ENCODE data around the gene LENEP. TPM values are rescaled to one million over a fixed set of nuclear protein-coding genes. Genes with fewer than 3 reads are reported as not detected.

The LENEP gene
- total RNA-seq, 2 donors from 2014 or later = 0.77 to 0.97 TPM

- Mint-ChIP-seq H3K36me3 (ENCODE audit: low read depth) (peaks cover 17% of the 10 kb centered on the region), H3K9me3 (no peaks in the 10 kb centered on the region), H3K4me3 (no peak overlapping the region), H3K27ac (no peak overlapping the region), H3K27me3 (no peaks in the 10 kb centered on the region), H3K4me1 (peaks cover 14% of the 10 kb centered on the region)
- ATAC-seq (replicated peaks) = no peak
Measured at GRCh38 chr1:155023627-155024026, 30.2 kb downstream of the LENEP start.

- H3K4me1 Mint-ChIP-seq = peaks cover 11% of the 10 kb centered on the region
- no peaks in the 10 kb centered on the region for H3K9me3 Mint-ChIP-seq
- peaks cover 10% of the 10 kb centered on the region for H3K36me3 Mint-ChIP-seq (ENCODE audit: low read depth)
- no peaks in the 10 kb centered on the region for H3K27me3 Mint-ChIP-seq
- no peak overlapping the region for H3K27ac Mint-ChIP-seq
- no peak overlapping the region for H3K4me3 Mint-ChIP-seq
- ATAC-seq (replicated peaks) = no peak
Measured at GRCh38 chr1:155024315-155024714, 30.9 kb downstream of the LENEP start.

- no peaks in the 10 kb centered on the region for H3K4me1 Mint-ChIP-seq
- no peaks in the 10 kb centered on the region for H3K36me3 Mint-ChIP-seq (ENCODE audit: low read depth)
- no peak overlapping the region for H3K4me3 Mint-ChIP-seq
- H3K27me3 Mint-ChIP-seq = no peaks in the 10 kb centered on the region
- no peaks in the 10 kb centered on the region for H3K9me3 Mint-ChIP-seq
- no peak overlapping the region for H3K27ac Mint-ChIP-seq
- ATAC-seq (replicated peaks) = no peak
Measured at GRCh38 chr1:155026154-155026553, 32.8 kb downstream of the LENEP start.

GRCh38 chr1:155026588-155026987, 33.2 kb downstream of the LENEP start:
- Mint-ChIP-seq H3K27ac (no peak overlapping the region), H3K4me3 (no peak overlapping the region), H3K36me3 (ENCODE audit: low read depth) (no peaks in the 10 kb centered on the region), H3K4me1 (no peaks in the 10 kb centered on the region), H3K9me3 (no peaks in the 10 kb centered on the region), H3K27me3 (no peaks in the 10 kb centered on the region)
- ATAC-seq (replicated peaks) = peak; percentile 50

DNA sequence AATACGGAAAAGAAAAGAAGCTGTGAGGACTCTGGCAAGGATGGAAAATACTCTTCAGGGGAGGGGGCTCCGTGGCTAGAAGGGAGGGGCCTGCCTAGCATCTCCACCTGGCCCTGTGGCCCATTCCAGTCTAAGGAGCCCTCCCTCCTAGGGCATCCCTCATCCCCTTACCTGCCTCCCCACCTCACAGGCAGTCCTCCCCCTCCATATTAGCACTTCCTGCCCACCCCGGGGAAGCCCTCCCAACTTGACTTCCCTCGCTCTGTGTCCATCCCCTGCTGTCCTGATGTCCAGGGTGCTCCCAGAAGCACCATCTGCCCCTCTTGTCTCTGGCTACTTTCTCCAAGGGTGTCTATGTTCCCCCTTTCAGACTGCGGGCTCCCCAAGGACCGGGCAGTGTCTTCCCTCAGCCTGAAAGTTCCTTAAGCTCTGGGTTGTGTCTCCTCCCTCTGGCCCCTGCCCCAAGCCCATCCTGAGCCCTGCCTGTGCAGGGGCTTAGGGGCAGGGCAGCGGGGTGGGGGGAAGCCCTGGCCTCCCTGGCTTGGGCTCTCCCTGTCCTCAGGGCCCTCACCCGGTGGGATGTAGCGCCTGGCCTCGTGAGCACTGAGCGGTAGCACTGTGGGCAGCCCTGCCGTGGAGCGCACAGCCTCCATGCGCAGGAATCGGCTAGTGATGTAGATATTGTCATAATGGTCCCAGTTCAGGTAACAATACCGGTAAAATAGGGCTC, 36.3 kb downstream of the LENEP start:
- no peaks in the 10 kb centered on the region for H3K36me3 Mint-ChIP-seq (ENCODE audit: low read depth)
- ATAC-seq (replicated peaks) = no peak
- no peaks in the 10 kb centered on the region for H3K9me3 Mint-ChIP-seq
- no peaks in the 10 kb centered on the region for H3K4me1 Mint-ChIP-seq
- no peak overlapping the region for H3K4me3 Mint-ChIP-seq
- no peaks in the 10 kb centered on the region for H3K27me3 Mint-ChIP-seq
- no peak overlapping the region for H3K27ac Mint-ChIP-seq

- ATAC-seq (replicated peaks) = no peak
- H3K36me3 Mint-ChIP-seq (ENCODE audit: low read depth) = no peaks in the 10 kb centered on the region
Measured at GRCh38 chr1:155030243-155030795, 36.9 kb downstream of the LENEP start.

DNA sequence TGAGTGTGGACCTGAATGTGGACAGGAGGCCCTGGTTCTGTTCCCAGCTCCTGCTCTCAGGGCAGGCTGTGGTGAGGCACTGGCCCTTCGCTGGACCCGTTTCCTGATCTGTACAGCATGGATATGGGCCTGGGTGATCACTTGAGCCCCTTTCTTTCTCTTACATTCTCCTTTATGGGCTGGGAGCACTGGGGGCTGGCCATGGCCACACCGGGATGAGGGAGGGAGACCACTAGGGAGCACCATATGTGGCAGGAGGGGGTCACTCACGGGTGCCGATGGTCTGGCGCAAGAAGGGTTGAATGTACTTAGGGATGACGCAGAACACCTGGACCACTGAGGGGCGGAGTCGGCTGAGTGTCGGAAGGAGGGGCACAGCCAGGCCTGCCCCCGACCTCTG, 37.5 kb downstream of the LENEP start:
- H3K9me3 Mint-ChIP-seq = no peaks in the 10 kb centered on the region
- no peaks in the 10 kb centered on the region for H3K36me3 Mint-ChIP-seq (ENCODE audit: low read depth)
- no peak overlapping the region for H3K4me3 Mint-ChIP-seq
- no peak overlapping the region for H3K27ac Mint-ChIP-seq
- no peaks in the 10 kb centered on the region for H3K27me3 Mint-ChIP-seq
- no peaks in the 10 kb centered on the region for H3K4me1 Mint-ChIP-seq
- ATAC-seq (replicated peaks) = no peak

More at GRCh38 chr1:155030243-155030795, 36.9 kb downstream of the LENEP start:
- no peaks in the 10 kb centered on the region for H3K9me3 Mint-ChIP-seq
- no peaks in the 10 kb centered on the region for H3K4me1 Mint-ChIP-seq
- H3K4me3 Mint-ChIP-seq = no peak overlapping the region
- no peaks in the 10 kb centered on the region for H3K27me3 Mint-ChIP-seq
- H3K27ac Mint-ChIP-seq = no peak overlapping the region

- Mint-ChIP-seq H3K4me3 (no peak overlapping the region), H3K4me1 (no peaks in the 10 kb centered on the region), H3K27ac (no peak overlapping the region), H3K36me3 (ENCODE audit: low read depth) (no peaks in the 10 kb centered on the region), H3K27me3 (no peaks in the 10 kb centered on the region), H3K9me3 (no peaks in the 10 kb centered on the region)
- no peak for ATAC-seq (replicated peaks)
Measured at GRCh38 chr1:155032886-155033285, 39.5 kb downstream of the LENEP start.

DNA sequence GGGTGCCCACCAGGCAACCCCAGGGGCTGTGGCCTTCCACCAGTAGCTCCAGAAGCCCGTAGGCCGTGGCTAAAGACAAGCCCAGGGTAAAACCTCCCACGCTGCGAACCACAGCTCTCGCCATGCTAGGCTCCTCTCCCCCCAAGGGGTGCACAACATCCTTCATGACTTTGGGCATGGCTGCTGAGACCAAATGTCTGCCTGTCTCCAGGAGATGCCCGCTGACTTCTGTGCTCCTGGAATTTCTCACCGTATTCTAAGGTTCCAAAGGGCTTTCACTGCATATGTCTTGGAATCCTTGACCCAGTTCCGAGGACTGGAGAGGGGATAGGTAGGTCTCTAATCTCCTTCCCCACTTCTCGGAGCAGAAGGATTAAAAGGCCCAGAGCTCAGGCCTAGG, 40.1 kb downstream of the LENEP start, which contains the start of the genes DCST1 and DCST2:
Gene DCST1, plus strand, starts transcription at position 301 of the 400 bp plus-strand sequence. CDS start 213 bp downstream, outside the sequence.
Gene DCST2, minus strand, starts transcription at position 258 of the 400 bp plus-strand sequence. Its CDS starts 80 bp downstream, at position 178.
- Mint-ChIP-seq H3K9me3 (no peaks in the 10 kb centered on the region), H3K4me1 (no peaks in the 10 kb centered on the region), H3K27me3 (no peaks in the 10 kb centered on the region), H3K4me3 (no peak within 1 kb of the TSS), H3K36me3 (ENCODE audit: low read depth) (no peaks in the 10 kb centered on the region), H3K27ac (no peak within 1 kb of the TSS)
- ATAC-seq (replicated peaks) = no peak

GRCh38 chr1:155034318-155035208, 41.2 kb downstream of the LENEP start:
- H3K36me3 Mint-ChIP-seq (ENCODE audit: low read depth) = no peaks in the 10 kb centered on the region
- H3K27ac Mint-ChIP-seq = no peak overlapping the region
- no peaks in the 10 kb centered on the region for H3K9me3 Mint-ChIP-seq
- H3K4me3 Mint-ChIP-seq = no peak overlapping the region
- no peaks in the 10 kb centered on the region for H3K27me3 Mint-ChIP-seq
- no peaks in the 10 kb centered on the region for H3K4me1 Mint-ChIP-seq
- no peak for ATAC-seq (replicated peaks)

DNA sequence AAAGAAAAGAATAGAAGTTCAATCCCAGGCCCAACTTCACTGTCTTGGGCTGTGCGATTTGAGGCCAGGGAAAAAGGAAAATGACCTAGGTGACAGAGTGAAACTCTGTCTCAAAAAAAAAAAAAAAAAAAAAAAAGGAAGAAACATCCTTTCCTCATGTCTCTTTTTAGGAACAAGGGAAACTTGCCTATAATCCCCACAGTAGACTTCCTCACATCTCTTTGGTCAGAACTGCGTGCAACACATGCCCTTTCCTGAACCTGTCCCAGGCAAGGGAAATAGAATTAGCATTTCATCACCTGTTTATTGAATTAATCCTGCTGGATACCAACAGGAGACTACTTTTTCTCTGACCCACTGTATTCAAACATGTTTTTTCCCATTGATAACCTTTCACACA, 42.5 kb downstream of the LENEP start:
- Mint-ChIP-seq H3K36me3 (ENCODE audit: low read depth) (no peaks in the 10 kb centered on the region), H3K9me3 (no peaks in the 10 kb centered on the region), H3K27ac (no peak overlapping the region), H3K4me1 (no peaks in the 10 kb centered on the region), H3K27me3 (no peaks in the 10 kb centered on the region), H3K4me3 (no peak overlapping the region)
- no peak for ATAC-seq (replicated peaks)

- Mint-ChIP-seq H3K27ac (no peak overlapping the region), H3K27me3 (no peaks in the 10 kb centered on the region), H3K9me3 (no peaks in the 10 kb centered on the region), H3K36me3 (ENCODE audit: low read depth) (no peaks in the 10 kb centered on the region), H3K4me1 (no peaks in the 10 kb centered on the region), H3K4me3 (no peak overlapping the region)
- no peak for ATAC-seq (replicated peaks)
Measured at GRCh38 chr1:155037043-155037442, 43.7 kb downstream of the LENEP start.

- H3K4me1 Mint-ChIP-seq = no peaks in the 10 kb centered on the region
- H3K27ac Mint-ChIP-seq = peak overlapping the region; percentile 68
- no peak overlapping the region for H3K4me3 Mint-ChIP-seq
- no peaks in the 10 kb centered on the region for H3K9me3 Mint-ChIP-seq
- H3K36me3 Mint-ChIP-seq (ENCODE audit: low read depth) = no peaks in the 10 kb centered on the region
- no peaks in the 10 kb centered on the region for H3K27me3 Mint-ChIP-seq
- no peak for ATAC-seq (replicated peaks)
Measured at GRCh38 chr1:155037851-155038441, 44.6 kb downstream of the LENEP start.

GRCh38 chr1:155038602-155039307, 45.4 kb downstream of the LENEP start:
- Mint-ChIP-seq H3K4me3 (no peak overlapping the region), H3K27ac (no peak overlapping the region), H3K4me1 (no peaks in the 10 kb centered on the region), H3K36me3 (ENCODE audit: low read depth) (no peaks in the 10 kb centered on the region), H3K27me3 (no peaks in the 10 kb centered on the region), H3K9me3 (no peaks in the 10 kb centered on the region)
- no peak for ATAC-seq (replicated peaks)

Measured in activated T-helper 17 cell treated with anti-CD3 and anti-CD28 coated beads, Interleukin-2, amount 50 U/mL, for 72 hours (primary cell).